Retina (tissue), 1 donor: ENCODE data around the gene FMR1.

Source experiments
- DNase-seq: peaks from one replicate; pipeline ENCODE4 v3.0.0-alpha.2; 2016

Gene FMR1

DNA sequence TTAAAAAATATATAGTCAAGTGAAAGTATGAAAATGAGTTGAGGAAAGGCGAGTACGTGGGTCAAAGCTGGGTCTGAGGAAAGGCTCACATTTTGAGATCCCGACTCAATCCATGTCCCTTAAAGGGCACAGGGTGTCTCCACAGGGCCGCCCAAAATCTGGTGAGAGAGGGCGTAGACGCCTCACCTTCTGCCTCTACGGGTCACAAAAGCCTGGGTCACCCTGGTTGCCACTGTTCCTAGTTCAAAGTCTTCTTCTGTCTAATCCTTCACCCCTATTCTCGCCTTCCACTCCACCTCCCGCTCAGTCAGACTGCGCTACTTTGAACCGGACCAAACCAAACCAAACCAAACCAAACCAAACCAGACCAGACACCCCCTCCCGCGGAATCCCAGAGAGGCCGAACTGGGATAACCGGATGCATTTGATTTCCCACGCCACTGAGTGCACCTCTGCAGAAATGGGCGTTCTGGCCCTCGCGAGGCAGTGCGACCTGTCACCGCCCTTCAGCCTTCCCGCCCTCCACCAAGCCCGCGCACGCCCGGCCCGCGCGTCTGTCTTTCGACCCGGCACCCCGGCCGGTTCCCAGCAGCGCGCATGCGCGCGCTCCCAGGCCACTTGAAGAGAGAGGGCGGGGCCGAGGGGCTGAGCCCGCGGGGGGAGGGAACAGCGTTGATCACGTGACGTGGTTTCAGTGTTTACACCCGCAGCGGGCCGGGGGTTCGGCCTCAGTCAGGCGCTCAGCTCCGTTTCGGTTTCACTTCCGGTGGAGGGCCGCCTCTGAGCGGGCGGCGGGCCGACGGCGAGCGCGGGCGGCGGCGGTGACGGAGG is at the start of gene FMR1:
FMR1 (plus strand) TSS at position 728 of the 831 bp plus-strand sequence. CDS start 261 bp downstream, outside the sequence.
- DNase-seq = peak; percentile 87

GRCh38 chrX:147875866-147876596 is 35.7 kb upstream of the FMR1 start:
- no peak for DNase-seq

DNA sequence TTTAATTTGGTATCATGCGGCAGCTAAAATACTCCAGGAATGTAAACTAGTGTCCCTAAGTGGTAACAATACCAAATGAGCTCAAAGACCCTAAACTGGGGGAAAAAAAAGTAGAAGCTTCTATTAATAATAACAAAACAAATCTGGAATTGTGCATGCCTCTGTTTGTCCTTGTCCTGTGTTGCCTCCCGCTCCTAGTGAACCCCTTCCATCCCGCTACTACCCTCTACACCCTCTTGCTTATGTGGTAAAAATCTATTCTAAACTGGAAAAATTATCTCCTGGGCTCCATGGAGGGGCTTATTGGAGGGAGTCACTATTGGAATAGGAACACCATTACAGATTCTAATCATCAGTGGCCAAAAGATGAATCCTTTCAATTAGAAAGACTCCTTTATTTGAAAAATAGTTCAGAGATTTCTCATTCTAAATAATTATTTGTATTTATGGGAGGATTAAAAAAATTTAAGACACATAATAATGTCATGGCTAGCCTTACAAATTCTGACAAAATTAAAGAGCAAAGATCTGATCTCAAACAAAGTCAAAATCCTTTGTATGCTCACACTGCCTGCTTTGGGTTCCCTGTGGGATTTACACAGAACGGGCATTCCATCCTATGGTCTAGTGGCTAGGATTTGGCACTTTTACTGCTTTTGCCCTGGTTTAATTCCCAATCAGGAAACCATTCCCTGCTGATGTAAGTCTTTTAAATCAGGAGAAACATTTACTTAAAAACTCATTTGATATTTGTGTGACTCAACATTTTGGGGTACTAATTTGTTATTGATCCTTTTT is 34.7 kb upstream of the FMR1 start:
- DNase-seq = no peak

DNA sequence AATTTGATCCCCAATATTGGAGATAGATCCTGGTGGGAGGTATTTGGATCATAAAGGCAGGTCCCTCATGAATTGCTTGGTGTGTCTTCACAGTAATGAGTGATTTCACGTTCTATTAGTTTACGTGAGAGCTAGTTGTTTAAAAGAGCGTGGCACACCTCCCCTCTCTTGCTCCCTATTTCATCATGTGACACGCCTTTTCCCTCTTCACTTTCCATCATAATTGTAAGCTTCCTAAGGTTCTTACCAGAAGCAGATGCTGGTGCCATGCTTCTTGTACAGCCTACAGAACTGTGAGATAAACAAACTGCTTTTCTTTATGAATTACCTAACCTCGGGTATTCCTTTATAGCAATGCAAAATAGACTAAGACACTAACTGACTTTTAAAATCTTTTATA is 34.0 kb upstream of the FMR1 start:
- no peak for DNase-seq

DNA sequence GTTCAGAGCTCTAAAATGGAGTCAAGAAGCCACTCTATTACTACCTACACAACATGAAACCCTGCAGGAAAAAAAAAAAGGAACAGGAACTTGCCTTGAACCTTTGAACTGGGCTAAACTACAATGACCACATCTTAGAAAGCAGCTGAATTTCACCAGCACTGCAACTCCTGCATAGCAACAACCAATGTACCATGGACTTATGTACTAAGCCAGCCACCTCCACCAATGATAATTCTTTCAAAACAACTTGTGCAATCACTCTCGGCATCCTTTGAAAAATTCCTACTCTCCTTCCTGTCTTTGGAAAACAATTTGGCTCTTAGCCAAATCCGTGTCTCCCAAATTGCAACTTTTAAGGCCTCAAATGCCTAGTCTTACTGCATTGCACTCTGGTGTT is 26.8 kb upstream of the FMR1 start:
- no peak for DNase-seq

DNA sequence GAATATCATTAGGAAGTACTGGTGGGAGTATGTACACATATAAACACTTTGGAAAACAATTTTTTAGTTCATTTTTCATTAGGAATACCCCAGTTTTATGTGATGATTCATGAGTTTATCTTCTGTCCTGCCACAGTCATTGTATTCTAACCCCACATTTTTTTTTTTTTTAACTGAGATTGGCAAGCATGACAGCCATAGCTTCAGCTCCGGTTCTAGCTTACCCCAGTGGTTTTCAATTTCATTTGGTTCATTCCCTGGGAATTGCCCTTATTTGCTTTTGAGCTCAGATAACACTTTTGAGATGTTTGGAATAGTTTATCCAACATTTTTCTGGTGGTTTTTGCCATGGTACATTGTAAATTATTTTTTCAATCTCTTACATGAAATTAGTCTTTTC is 21.0 kb upstream of the FMR1 start:
- no peak for DNase-seq

DNA sequence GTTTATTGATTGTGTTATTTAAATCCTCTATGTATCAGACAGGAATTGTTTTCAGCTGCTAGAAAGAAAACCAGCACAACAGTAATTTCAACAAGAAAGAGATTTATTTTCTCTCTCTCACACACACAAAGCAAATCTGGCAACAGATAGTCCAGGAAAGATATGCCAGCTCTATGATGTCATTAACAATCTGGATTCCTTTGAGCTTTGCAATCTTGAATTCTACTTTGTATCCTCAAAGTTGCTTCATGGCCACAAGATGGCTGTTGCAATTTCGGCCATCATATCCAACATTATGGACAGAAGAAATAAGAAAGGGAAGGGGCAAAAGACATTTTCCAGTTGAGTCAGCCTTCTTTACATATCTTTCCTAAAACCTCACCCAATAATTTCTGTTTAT is 19.8 kb upstream of the FMR1 start:
- no peak for DNase-seq

DNA sequence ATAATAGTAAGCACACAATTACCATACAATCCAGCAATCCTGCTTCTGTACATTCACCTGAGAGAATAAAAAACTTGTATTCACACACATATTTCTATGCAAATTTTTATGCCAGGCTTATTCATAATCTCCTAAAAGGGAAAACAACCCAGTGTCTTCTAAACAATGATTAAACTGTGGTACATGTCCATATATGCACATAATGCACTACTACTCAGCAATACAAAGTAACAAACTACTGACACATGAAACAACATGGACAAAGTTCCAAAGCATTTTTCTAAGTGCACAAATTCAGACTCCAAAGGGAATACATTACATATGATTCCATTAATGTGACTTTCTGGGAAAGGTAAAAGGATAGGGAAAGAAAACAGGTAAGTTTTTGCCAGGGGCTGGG is 18.0 kb upstream of the FMR1 start:
- DNase-seq = no peak

DNA sequence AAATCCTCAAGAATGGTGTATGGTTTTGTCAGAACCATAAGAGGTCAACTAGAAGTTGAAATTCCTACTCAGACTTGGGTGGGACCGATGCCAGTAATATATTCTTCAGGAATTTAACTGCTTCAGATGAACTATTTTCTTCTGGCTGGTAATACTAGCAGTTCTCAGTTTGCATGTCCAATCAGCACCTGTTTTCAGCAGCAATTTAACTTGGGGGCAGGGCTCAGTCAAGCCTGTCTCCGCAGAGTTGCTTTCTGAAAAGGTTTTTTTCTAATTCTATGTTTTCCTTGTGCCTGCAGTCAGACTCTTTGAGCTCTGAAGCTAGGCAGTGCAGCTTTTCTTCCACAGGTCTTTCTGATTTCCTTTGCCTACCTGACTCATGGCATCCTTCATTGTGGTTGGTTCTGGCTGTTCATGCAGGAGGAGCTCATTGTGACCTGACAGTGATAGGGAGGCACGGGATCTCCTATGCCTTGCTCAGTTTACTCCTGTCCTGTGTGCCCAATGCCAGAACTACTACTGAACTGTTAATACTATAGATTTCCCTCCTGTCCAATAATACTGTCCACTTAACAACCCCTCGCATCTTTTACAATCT is 17.3 kb upstream of the FMR1 start:
- no peak for DNase-seq

GRCh38 chrX:147897117-147897516 is 14.6 kb upstream of the FMR1 start:
- DNase-seq = no peak

- DNase-seq = no peak
Observed at GRCh38 chrX:147898951-147899350, 12.8 kb upstream of the FMR1 start.

GRCh38 chrX:147899379-147900114 is 12.2 kb upstream of the FMR1 start:
- DNase-seq = no peak

GRCh38 chrX:147900349-147900748 is 11.4 kb upstream of the FMR1 start:
- no peak for DNase-seq

DNA sequence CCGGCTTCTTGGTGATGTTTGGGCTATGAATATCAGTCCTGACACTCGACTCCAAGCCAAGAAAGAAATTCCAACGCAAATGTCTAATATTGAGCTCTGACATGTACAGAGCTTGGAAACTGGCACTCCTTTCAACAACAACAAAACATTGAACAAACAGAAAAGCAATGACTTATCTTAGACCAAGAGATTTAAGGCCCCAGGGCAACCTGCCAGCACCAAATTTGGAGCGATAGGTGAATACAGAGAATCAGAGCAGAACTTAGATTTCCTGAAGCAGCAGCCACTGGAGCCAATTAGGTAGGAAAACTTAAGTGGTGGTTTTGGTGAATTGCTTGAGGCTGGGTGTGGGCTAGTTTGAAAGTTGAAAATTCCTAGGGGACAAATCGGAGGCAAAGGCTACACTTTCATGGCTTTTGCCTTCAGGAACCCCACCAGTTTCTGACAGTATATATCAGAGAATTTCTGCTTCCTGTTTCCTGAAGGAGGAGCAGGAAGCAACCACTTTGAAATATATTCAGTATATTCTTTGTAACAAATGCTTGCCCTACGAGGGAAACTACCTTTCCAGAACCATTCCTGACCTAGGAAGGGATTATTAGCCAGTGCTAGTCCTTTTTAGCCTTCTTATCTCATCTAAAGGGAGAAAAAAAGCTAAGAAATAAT is 10.1 kb upstream of the FMR1 start:
- DNase-seq = no peak

DNA sequence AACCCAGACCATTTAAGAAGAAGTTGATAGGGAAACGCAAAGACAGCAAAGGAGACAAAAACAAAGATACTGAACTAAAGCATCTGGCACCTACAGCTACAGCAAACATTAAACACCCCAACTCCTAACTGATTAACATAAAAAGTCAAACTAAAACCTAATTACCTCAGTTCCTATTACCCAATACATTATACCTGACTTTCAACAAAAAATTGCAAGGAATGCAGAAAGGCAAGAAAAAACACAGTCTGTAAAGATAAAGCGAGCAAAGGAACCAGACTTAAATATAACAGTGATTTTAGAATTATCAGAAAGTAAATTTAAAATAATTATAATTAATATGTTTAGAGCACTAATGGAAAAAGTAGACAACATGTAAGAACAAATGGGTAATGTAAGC is 9.4 kb upstream of the FMR1 start:
- DNase-seq = no peak

DNA sequence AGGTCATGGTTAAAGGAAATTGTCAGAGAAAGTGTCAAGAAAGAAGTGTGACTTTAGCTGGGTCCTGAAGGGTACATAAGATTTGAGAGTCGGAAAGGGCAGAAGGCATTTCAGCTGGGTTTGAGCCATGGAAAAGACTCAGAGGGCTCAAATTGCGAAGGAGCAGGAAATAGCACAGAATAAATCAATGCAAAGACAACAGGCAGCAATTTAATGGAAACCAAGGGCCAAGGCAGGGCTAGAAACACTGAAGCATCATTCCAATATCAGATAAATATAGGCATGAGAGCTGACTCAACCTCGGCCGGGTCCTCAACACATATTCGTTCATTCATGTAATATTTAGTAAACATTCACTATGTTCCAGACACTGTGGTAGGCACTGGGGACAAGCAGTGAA is 3.6 kb upstream of the FMR1 start:
- no peak for DNase-seq

- DNase-seq = no peak
Observed at GRCh38 chrX:147910607-147911006, 1.1 kb upstream of the FMR1 start.

GRCh38 chrX:147912093-147912801 is 528 bp downstream of the FMR1 start:
- peak; percentile 81 for DNase-seq

GRCh38 chrX:147913570-147913969 is 1.9 kb downstream of the FMR1 start:
- no peak for DNase-seq

DNA sequence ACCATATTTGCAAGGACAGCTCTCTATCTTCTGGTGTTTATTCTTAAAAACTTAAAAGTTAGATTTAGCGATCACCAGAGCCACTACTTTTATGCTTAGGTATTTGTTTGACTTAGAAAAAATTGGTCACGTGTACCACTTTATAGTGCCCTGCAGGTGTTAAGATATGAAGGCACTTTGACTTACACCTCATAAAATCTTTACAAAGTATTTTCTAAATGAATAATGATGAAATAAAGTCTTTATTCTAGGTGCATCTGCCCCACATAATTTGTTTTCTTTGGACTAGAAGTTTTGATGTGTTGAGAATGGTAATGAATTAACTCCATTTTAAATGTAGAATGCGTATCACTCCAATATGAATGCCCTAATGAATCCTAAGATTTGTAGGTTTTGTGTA is 2.9 kb downstream of the FMR1 start:
- DNase-seq = no peak

GRCh38 chrX:147916375-147916968 is 4.8 kb downstream of the FMR1 start:
- no peak for DNase-seq
